ENCODE data around the gene AVL9. TPM values are rescaled to one million over a fixed set of nuclear protein-coding genes. Genes with fewer than 3 reads are reported as not detected.

AVL9 gene
- total and polyA plus RNA-seq, 2 of the 13 experiments (the other 11 are each of a cell fraction or from before 2014, with no cell fraction given): 29.9 to 48.0 TPM

DNA sequence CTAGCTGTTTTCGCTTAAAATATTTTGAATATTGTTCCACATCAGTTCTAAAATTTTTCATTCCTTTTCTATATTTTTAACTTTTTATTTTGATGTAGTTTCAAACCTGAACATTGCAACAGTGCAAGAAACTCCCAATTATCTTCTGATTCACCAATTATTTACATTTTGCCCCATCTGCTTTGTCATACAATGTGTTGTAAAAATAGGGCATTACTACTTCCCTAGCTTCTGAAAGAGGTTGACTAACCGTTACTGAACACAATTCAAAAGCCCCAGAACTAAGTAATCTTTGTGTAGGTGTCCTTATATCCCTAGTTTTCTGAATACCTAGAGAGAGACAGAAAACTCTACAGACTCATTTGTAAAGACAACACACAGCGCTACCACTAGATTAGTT lies 86.7 kb downstream of the AVL9 start:
- Histone ChIP-seq H3K27ac (ENCODE audit: extremely low read length, insufficient read depth, low read length) (no peak overlapping the region), H3K27me3 (ENCODE audit: control insufficient read depth in 1 of 2, insufficient read depth in 2 of 2, low read length in 2 of 2) (no peaks in the 10 kb centered on the region), H3K4me3 (replicated peaks in 1 of 3; ENCODE audit: insufficient read depth in 1 of 3, low read depth in 2 of 3, low read length in 3 of 3) (no peak overlapping the region), H3K4me2 (ENCODE audit: low read depth, low read length) (no peak overlapping the region), H3K36me3 (replicated peaks in 1 of 2; ENCODE audit: control insufficient read depth in 1 of 2, insufficient read depth in 2 of 2, low read length in 2 of 2) (peaks cover 13 to 65% of the 10 kb centered on the region in 2 experiments), H3K9me3 (ENCODE audit: low read length) (no peaks in the 10 kb centered on the region), H3K79me2 (ENCODE audit: insufficient read depth, low read length) (no peaks in the 10 kb centered on the region), H3K4me1 (ENCODE audit: insufficient read depth, low read length) (peaks cover 20% of the 10 kb centered on the region), H3K9ac (ENCODE audit: insufficient read depth, low read depth, low read length) (no peak overlapping the region), H4K20me1 (ENCODE audit: insufficient read depth, low read length) (no peaks in the 10 kb centered on the region), H2AFZ (ENCODE audit: low read length) (no peak overlapping the region)
- CTCF ChIA-PET (ENCODE audit: low intra/inter-chr PET ratio, low total read pairs): no interaction called here
- in situ Hi-C loops (cut with HindIII; ENCODE audit: extremely low pct_ligation_motif_present, low pct_unique_long_range_greater_than_20kb) (no loop called here), intact Hi-C loops (cut with micrococcal nuclease; ENCODE audit: unreplicated experiment) (loop anchor here (10.0 kb wide), 1 partner anchor 143 kb away; no protein-coding TSS in a partner anchor)
- POLR2A ChIA-PET: no interaction called here
- TF ChIP-seq, protein P1, sequence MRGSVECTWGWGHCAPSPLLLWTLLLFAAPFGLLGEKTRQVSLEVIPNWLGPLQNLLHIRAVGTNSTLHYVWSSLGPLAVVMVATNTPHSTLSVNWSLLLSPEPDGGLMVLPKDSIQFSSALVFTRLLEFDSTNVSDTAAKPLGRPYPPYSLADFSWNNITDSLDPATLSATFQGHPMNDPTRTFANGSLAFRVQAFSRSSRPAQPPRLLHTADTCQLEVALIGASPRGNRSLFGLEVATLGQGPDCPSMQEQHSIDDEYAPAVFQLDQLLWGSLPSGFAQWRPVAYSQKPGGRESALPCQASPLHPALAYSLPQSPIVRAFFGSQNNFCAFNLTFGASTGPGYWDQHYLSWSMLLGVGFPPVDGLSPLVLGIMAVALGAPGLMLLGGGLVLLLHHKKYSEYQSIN (CRISPR knock-in tag; IDR thresholded peaks at IDR 0.05; ENCODE audit: borderline replicate concordance): no peak
- TF ChIP-seq THAP11 (CRISPR knock-in tag; IDR thresholded peaks at IDR 0.05) (no peak), IKZF1 (IDR thresholded peaks at IDR 0.05) (no peak), ZSCAN31 (CRISPR knock-in tag; IDR thresholded peaks at IDR 0.05; ENCODE audit: low read depth) (no peak), SRSF1 (optimal IDR thresholded peaks at IDR 0.05; ENCODE audit: low read depth, low read length) (no peak), HIVEP1 (CRISPR knock-in tag; IDR thresholded peaks at IDR 0.05) (no peak), ZBTB3 (CRISPR knock-in tag; IDR thresholded peaks at IDR 0.05; ENCODE audit: borderline replicate concordance, low read depth) (no peak), NFKB2 (CRISPR knock-in tag; IDR thresholded peaks at IDR 0.05; ENCODE audit: borderline replicate concordance) (no peak), SYNCRIP (IDR thresholded peaks at IDR 0.05; ENCODE audit: insufficient read depth, low read depth, low read length) (no peak)
- TF ChIP-seq, protein P2, sequence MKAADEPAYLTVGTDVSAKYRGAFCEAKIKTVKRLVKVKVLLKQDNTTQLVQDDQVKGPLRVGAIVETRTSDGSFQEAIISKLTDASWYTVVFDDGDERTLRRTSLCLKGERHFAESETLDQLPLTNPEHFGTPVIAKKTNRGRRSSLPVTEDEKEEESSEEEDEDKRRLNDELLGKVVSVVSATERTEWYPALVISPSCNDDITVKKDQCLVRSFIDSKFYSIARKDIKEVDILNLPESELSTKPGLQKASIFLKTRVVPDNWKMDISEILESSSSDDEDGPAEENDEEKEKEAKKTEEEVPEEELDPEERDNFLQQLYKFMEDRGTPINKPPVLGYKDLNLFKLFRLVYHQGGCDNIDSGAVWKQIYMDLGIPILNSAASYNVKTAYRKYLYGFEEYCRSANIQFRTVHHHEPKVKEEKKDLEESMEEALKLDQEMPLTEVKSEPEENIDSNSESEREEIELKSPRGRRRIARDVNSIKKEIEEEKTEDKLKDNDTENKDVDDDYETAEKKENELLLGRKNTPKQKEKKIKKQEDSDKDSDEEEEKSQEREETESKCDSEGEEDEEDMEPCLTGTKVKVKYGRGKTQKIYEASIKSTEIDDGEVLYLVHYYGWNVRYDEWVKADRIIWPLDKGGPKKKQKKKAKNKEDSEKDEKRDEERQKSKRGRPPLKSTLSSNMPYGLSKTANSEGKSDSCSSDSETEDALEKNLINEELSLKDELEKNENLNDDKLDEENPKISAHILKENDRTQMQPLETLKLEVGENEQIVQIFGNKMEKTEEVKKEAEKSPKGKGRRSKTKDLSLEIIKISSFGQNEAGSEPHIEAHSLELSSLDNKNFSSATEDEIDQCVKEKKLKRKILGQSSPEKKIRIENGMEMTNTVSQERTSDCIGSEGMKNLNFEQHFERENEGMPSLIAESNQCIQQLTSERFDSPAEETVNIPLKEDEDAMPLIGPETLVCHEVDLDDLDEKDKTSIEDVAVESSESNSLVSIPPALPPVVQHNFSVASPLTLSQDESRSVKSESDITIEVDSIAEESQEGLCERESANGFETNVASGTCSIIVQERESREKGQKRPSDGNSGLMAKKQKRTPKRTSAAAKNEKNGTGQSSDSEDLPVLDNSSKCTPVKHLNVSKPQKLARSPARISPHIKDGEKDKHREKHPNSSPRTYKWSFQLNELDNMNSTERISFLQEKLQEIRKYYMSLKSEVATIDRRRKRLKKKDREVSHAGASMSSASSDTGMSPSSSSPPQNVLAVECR (CRISPR knock-in tag; IDR thresholded peaks at IDR 0.05; ENCODE audit: borderline replicate concordance): no peak
- WGBS (ENCODE audit: low lambda C conversion rate): 99% methylated on average over 3 of the region's 3 CpGs
- no TSS peak for BruUV-seq (replicated peaks)
- ATAC-seq: no peak
- no peak for DNase-seq (ENCODE audit: low spot score)
- no peak for FAIRE-seq

Data from HepG2 (cell line).